Germinal center (tissue), 1 donor: ENCODE data around the gene ADARB2.
"Not testable (repeated sequence)": the region's sequence is repeated elsewhere in the genome, so short reads cannot be mapped to it uniquely, and the experiment has no call there.

Source experiments
- DNase-seq: peaks from one replicate; pipeline ENCODE4 v3.0.0; 2012; ENCODE audit warnings: mixed read lengths, low spot score

Gene ADARB2

GRCh38 chr10:1347962-1348772 is 389.2 kb downstream of the ADARB2 start:
- no peak for DNase-seq

- DNase-seq: no peak
These were observed 389.8 kb downstream of the ADARB2 start for GRCh38 chr10:1347525-1347924.

- no peak for DNase-seq
These were observed 391.1 kb downstream of the ADARB2 start for GRCh38 chr10:1346201-1346600.

- no peak for DNase-seq
These were observed 392.0 kb downstream of the ADARB2 start for GRCh38 chr10:1345368-1345767.

GRCh38 chr10:1344846-1345245 is 392.5 kb downstream of the ADARB2 start:
- DNase-seq: no peak

GRCh38 chr10:1344408-1344807 is 392.9 kb downstream of the ADARB2 start:
- no peak for DNase-seq

- no peak for DNase-seq
These were observed 394.1 kb downstream of the ADARB2 start for GRCh38 chr10:1343176-1343575.

GRCh38 chr10:1341052-1341451 is 396.3 kb downstream of the ADARB2 start:
- DNase-seq: not testable (repeated sequence)

GRCh38 chr10:1339396-1339795 is 397.9 kb downstream of the ADARB2 start:
- no peak for DNase-seq

- no peak for DNase-seq
These were observed 401.7 kb downstream of the ADARB2 start for GRCh38 chr10:1335642-1336041.

GRCh38 chr10:1333981-1334380 is 403.3 kb downstream of the ADARB2 start:
- DNase-seq: no peak

GRCh38 chr10:1331560-1331959 is 405.8 kb downstream of the ADARB2 start:
- DNase-seq: no peak

GRCh38 chr10:1329622-1330021 is 407.7 kb downstream of the ADARB2 start:
- no peak for DNase-seq

GRCh38 chr10:1328981-1329614 is 408.2 kb downstream of the ADARB2 start:
- no peak for DNase-seq

GRCh38 chr10:1328161-1328823 is 409.0 kb downstream of the ADARB2 start:
- no peak for DNase-seq

GRCh38 chr10:1327759-1328158 is 409.6 kb downstream of the ADARB2 start:
- no peak for DNase-seq

GRCh38 chr10:1326514-1326913 is 410.8 kb downstream of the ADARB2 start:
- DNase-seq: not testable (repeated sequence)

GRCh38 chr10:1324903-1325302 is 412.4 kb downstream of the ADARB2 start:
- DNase-seq: no peak

- DNase-seq: no peak
These were observed 413.4 kb downstream of the ADARB2 start for GRCh38 chr10:1323951-1324350.

- no peak for DNase-seq
These were observed 416.5 kb downstream of the ADARB2 start for GRCh38 chr10:1320739-1321320.

- no peak for DNase-seq
These were observed 420.5 kb downstream of the ADARB2 start for GRCh38 chr10:1316809-1317143.

- no peak for DNase-seq
These were observed 421.1 kb downstream of the ADARB2 start for GRCh38 chr10:1316121-1316808.
